ENCODE data around the gene CD46. TPM values are rescaled to one million over a fixed set of nuclear protein-coding genes. Genes with fewer than 3 reads are reported as not detected.

CD46 gene
- total and polyA plus RNA-seq, 10 donors = 63.4 to 218 (median 185) TPM

DNA sequence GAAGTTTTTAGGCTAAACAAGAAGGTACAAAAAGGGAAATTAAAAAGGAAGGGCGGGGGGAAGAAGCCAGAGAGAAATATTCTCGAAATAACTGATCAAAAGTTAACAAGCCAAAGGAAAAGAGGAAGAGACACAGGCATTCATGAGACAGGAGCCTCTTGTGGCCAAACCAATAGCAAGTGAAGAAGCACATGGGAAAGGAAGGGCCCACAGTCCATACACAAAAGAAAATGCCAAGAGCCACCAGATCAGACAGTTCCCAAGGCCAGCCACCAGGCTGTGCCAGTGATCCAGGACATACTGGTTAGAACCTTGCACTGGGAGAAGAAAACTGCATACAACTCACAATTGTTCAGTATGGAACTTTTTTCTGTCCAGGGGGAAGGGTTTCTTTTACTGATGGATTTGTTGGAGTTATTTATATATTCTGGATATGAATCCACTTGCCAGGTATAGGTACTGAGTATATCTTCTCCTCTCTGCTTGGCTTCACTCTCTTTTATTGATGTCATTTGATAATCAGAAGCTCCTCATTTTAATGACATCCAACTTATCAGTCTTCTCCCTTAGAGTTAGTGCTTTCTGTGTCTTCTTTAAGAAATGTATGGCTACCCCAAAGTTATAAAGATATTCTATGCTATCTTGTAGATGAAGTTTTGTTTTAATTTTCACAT lies 76.8 kb downstream of the CD46 start:
- TF ChIP-seq, protein P1, sequence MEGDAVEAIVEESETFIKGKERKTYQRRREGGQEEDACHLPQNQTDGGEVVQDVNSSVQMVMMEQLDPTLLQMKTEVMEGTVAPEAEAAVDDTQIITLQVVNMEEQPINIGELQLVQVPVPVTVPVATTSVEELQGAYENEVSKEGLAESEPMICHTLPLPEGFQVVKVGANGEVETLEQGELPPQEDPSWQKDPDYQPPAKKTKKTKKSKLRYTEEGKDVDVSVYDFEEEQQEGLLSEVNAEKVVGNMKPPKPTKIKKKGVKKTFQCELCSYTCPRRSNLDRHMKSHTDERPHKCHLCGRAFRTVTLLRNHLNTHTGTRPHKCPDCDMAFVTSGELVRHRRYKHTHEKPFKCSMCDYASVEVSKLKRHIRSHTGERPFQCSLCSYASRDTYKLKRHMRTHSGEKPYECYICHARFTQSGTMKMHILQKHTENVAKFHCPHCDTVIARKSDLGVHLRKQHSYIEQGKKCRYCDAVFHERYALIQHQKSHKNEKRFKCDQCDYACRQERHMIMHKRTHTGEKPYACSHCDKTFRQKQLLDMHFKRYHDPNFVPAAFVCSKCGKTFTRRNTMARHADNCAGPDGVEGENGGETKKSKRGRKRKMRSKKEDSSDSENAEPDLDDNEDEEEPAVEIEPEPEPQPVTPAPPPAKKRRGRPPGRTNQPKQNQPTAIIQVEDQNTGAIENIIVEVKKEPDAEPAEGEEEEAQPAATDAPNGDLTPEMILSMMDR (IDR thresholded peaks at IDR 0.05 in 8 of 11, conservative IDR thresholded peaks at IDR 0.05 in 3 of 11) = peak; percentile 66 to 97 (median 87)
- TF ChIP-seq POLR2A (IDR thresholded peaks at IDR 0.05) = no peak
- peak in 1 of 3 donors; percentile 81 for TF ChIP-seq POLR2AphosphoS5 (IDR thresholded peaks at IDR 0.05)
- H3K9me3 ChIP-seq = no peaks in the 10 kb centered on the region
- intact Hi-C loops (cut with DNase I; ENCODE audit: low total_unique reads) = loop anchor here (5.0 kb wide), 1 partner anchor 39 kb away; no protein-coding TSS in a partner anchor
- 17 to 28% (median 26%) methylated on average over 2 of the region's 2 CpGs for WGBS, 5 donors
- H3K36me3 ChIP-seq = no peaks in the 10 kb centered on the region
- H3K4me3 ChIP-seq = peak overlapping the region in 1 of 8 donors; percentile 29
- peak overlapping the region; percentile 22 to 98 (median 95) for H3K27ac ChIP-seq
- peaks cover 78 to 100% (median 95%) of the 10 kb centered on the region in 6 donors for H3K4me1 ChIP-seq
- H3K27me3 ChIP-seq (replicated peaks in 1 of 7) = no peaks in the 10 kb centered on the region
- DNase-seq = no peak

DNA sequence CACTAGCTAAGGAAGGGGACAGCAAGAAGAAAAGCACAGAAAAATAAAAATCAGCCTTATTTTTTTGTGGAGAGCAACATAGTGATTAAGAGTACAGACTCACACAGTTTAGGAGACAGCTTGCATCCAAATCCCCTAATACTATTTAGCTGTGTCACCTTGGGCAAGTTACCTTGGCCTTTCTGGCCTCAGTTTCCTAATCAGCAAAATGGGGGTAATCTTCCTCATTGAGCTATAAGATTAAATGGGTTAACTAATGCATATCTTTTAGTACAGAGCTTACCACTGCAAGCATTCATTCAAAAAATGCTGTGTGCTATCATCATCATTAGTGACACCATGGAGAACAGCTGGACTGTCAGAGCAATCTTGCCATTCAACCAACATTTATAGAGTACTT lies 77.7 kb downstream of the CD46 start:
- H3K9me3 ChIP-seq = no peaks in the 10 kb centered on the region
- peaks cover 0 to under 1% (median 0%) of the 10 kb centered on the region in 6 donors for H3K36me3 ChIP-seq
- H3K27ac ChIP-seq = peak overlapping the region; percentile 22 to 98 (median 95)
- intact Hi-C loops (cut with DNase I; ENCODE audit: low total_unique reads) = loop anchor here (5.0 kb wide), 1 partner anchor 38 kb away; no protein-coding TSS in a partner anchor
- no peak for DNase-seq
- H3K4me1 ChIP-seq = peaks cover 81 to 100% (median 95%) of the 10 kb centered on the region in 6 donors
- no peak overlapping the region for H3K4me3 ChIP-seq
- no peaks in the 10 kb centered on the region for H3K27me3 ChIP-seq (replicated peaks in 1 of 7)
- TF ChIP-seq POLR2AphosphoS5 (IDR thresholded peaks at IDR 0.05) = no peak
- TF ChIP-seq, protein P1 (IDR thresholded peaks at IDR 0.05 in 8 of 11, conservative IDR thresholded peaks at IDR 0.05 in 3 of 11) = no peak
- TF ChIP-seq POLR2A (IDR thresholded peaks at IDR 0.05) = no peak

DNA sequence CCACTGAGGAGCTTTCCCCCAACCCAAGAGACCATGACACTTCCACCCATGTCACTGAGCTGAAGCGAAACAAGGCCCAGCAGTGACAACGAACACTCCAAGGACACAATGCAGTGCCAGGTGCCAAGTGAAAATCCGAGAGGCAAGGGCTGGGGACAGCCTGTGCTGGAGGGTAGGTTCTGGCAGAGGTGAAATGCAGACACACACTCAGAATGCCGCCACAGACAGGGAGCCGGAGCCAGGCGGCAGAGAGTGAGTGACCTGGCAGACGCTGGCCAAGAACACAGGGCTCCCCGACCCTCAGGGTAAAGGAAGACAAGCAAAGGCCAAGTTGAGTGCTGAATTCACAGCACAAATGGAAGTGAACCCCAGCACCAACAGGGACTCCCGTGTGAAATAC lies 78.9 kb downstream of the CD46 start:
- peaks cover 72 to 100% (median 92%) of the 10 kb centered on the region in 6 donors for H3K4me1 ChIP-seq
- no peaks in the 10 kb centered on the region for H3K27me3 ChIP-seq (replicated peaks in 1 of 7)
- DNase-seq = no peak
- intact Hi-C loops (cut with DNase I; ENCODE audit: low total_unique reads) = loop anchor here (5.0 kb wide), 1 partner anchor 132 kb away; no protein-coding TSS in a partner anchor
- H3K4me3 ChIP-seq = no peak overlapping the region
- no peaks in the 10 kb centered on the region for H3K9me3 ChIP-seq
- 72 to 78% (median 76%) methylated on average over 9 of the region's 9 CpGs for WGBS, 5 donors
- H3K27ac ChIP-seq = peak overlapping the region; percentile 31 to 98 (median 78)
- TF ChIP-seq, protein P1 (IDR thresholded peaks at IDR 0.05 in 8 of 11, conservative IDR thresholded peaks at IDR 0.05 in 3 of 11) = no peak
- TF ChIP-seq POLR2AphosphoS5 (IDR thresholded peaks at IDR 0.05) (peak in 2 of 3 donors; percentile 25 to 58), POLR2A (IDR thresholded peaks at IDR 0.05) (no peak)
- peaks cover 0 to 13% (median 0%) of the 10 kb centered on the region in 6 donors for H3K36me3 ChIP-seq
